ENCODE data around the gene SUPT4H1.

The SUPT4H1 gene

GRCh38 chr17:58329810-58330537 lies 22.0 kb downstream of the SUPT4H1 start:
- H3K4me3 ChIP-seq = no peak overlapping the region
- in situ Hi-C loops (cut with MboI; ENCODE audit: low sequenced_read_pairs) = no loop called here

GRCh38 chr17:58329035-58329809 lies 22.8 kb downstream of the SUPT4H1 start:
- Histone ChIP-seq H3K4me1 (no peaks in the 10 kb centered on the region), H3K4me3 (no peak overlapping the region), H3K27me3 (ENCODE audit: low read depth) (peaks cover 22% of the 10 kb centered on the region), H3K36me3 (replicated peaks) (no peaks in the 10 kb centered on the region), H3K9me3 (no peaks in the 10 kb centered on the region)
- peak in 1 of 2 experiments; percentile 39 for DNase-seq (ENCODE audit: low spot score in 2 of 2)
- in situ Hi-C loops (cut with MboI; ENCODE audit: low sequenced_read_pairs) = no loop called here

More at GRCh38 chr17:58329810-58330537, 22.0 kb downstream of the SUPT4H1 start:
- Histone ChIP-seq H3K27me3 (ENCODE audit: low read depth) (peaks cover 22% of the 10 kb centered on the region), H3K4me1 (no peaks in the 10 kb centered on the region), H3K9me3 (no peaks in the 10 kb centered on the region), H3K36me3 (replicated peaks) (no peaks in the 10 kb centered on the region)
- no peak for DNase-seq (ENCODE audit: low spot score in 2 of 2)

DNA sequence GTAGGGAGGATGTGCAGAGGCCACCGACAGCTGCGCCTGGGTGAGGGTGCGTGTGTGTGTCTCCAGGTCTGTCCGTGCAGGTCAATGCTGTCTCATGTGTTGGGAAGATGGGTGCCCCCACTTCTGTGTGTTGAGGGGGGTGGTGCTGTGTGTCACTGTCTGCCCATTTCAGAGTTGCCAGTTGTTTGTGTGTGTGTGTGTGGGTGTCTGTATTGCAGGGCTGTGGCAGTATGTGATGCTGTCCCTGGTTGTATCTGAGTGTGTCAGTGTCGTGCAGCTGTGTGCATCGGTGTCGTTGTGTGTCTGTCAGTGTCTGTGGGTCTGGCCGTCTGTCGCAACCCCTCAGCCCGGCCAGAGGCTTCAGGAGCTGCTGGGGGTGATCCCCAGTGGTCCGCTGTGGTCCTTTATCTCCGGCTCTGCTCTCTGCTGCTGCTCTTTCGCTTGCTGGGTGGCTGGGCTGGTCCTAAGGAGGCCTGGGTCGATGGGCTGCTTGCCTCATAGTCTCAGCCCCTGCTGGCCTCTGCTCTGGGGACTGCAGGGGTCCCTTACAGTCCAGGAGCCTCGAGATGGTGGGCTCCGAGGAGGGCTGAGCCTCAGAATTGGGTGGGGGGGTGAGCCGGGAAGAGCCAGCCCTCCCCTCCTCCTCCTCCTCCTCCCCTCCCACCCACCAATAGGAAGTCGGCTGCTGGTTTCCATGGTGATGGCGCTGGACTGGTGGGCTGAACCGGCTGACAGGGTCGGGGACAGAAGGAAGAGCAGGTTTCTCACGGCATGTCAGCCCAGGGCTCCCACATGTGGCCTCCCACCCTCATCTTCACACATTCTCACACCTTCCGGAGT lies 23.6 kb downstream of the SUPT4H1 start, which contains the start of gene TSPOAP1:
Gene TSPOAP1, minus strand, starts transcription at position 601 of the 840 bp plus-strand sequence. CDS start 875 bp downstream, outside the sequence.
- H3K4me3 ChIP-seq = no peak within 1 kb of the TSS
- no peaks in the 10 kb centered on the region for H3K36me3 ChIP-seq (replicated peaks)
- DNase-seq (ENCODE audit: low spot score in 2 of 2) = peak in 1 of 2 experiments; percentile 38
- in situ Hi-C loops (cut with MboI; ENCODE audit: low sequenced_read_pairs) = no loop called here
- peaks cover 22% of the 10 kb centered on the region for H3K27me3 ChIP-seq (ENCODE audit: low read depth)
- H3K9me3 ChIP-seq = no peaks in the 10 kb centered on the region
- no peaks in the 10 kb centered on the region for H3K4me1 ChIP-seq

DNA sequence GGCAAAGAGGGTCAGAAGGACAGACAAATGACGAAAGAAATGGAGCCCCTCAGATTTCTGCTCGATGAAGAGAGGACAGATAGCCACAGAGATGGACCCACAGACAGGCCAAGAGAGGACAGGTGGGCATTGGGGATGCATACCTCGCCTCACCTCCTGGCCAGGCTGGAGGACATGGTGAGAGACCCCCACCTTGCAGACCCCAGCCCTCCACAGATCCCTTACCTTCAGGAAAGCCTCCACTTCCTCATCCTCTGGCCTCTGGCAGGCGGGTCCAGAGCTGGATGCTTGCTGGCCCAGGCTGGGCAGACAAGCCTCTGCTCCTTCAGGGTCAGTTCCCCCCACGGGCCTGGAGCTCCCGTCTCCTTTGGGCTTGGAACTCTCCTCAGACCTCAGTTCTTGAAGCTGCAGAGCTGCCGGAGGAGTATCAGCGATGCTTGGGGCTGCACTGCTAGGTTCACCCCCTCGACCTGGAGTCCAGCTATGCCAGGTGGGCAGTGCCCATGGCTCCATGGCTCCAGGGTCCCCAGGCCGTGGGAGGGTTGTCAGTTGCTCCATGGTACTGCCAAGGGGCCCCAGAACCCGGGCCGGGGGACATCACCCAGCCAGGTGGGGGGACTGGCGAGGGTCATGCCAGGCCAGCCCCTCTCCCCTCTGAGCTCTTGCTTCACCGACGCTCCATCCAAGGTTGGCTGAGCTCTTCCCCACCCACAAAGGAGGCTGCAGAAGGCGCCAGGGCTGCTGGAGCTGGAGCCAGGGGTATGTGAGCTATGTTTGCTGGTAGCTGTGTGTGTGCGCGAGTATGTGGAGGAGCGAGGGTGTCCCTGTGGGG lies 24.4 kb downstream of the SUPT4H1 start:
- Histone ChIP-seq H3K4me3 (no peak overlapping the region), H3K36me3 (replicated peaks) (no peaks in the 10 kb centered on the region), H3K9me3 (no peaks in the 10 kb centered on the region), H3K27me3 (ENCODE audit: low read depth) (peaks cover 22% of the 10 kb centered on the region), H3K4me1 (no peaks in the 10 kb centered on the region)
- in situ Hi-C loops (cut with MboI; ENCODE audit: low sequenced_read_pairs) = no loop called here
- no peak for DNase-seq (ENCODE audit: low spot score in 2 of 2)

- DNase-seq (ENCODE audit: low spot score in 2 of 2) = no peak
- no peaks in the 10 kb centered on the region for H3K4me1 ChIP-seq
- peaks cover 22% of the 10 kb centered on the region for H3K27me3 ChIP-seq (ENCODE audit: low read depth)
- no peaks in the 10 kb centered on the region for H3K9me3 ChIP-seq
- no peaks in the 10 kb centered on the region for H3K36me3 ChIP-seq (replicated peaks)
- in situ Hi-C loops (cut with MboI; ENCODE audit: low sequenced_read_pairs) = no loop called here
- H3K4me3 ChIP-seq = no peak overlapping the region
Measured at GRCh38 chr17:58326609-58327362, 25.2 kb downstream of the SUPT4H1 start.

GRCh38 chr17:58325976-58326468 lies 26.0 kb downstream of the SUPT4H1 start:
- no peaks in the 10 kb centered on the region for H3K4me1 ChIP-seq
- in situ Hi-C loops (cut with MboI; ENCODE audit: low sequenced_read_pairs) = no loop called here
- H3K4me3 ChIP-seq = no peak overlapping the region
- H3K27me3 ChIP-seq (ENCODE audit: low read depth) = peaks cover 22% of the 10 kb centered on the region
- no peak for DNase-seq (ENCODE audit: low spot score in 2 of 2)
- no peaks in the 10 kb centered on the region for H3K36me3 ChIP-seq (replicated peaks)
- no peaks in the 10 kb centered on the region for H3K9me3 ChIP-seq

DNA sequence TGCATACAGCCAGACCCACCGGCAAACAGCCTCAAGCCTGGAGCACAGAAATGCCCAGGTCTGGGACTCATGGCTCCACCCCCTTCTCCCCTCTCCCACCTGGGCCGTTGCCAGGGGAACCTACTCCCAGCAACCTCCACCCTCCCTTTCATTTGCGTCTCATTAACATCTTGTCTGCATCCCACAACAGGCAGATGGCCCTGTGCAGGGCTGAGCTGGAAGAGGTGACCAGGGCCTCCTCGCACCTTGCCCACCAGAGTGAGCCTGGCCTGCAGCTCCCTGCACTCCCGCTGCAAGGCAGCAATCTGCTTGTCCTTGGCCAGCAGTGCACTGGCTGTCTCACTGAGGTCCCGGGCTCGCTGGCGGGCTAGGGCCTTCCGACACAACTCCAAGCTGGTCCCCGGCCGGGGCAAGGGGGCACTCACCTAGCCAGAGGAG lies 26.7 kb downstream of the SUPT4H1 start:
- no peak overlapping the region for H3K4me3 ChIP-seq
- DNase-seq (ENCODE audit: low spot score in 2 of 2) = no peak
- H3K4me1 ChIP-seq = no peaks in the 10 kb centered on the region
- in situ Hi-C loops (cut with MboI; ENCODE audit: low sequenced_read_pairs) = no loop called here
- H3K9me3 ChIP-seq = no peaks in the 10 kb centered on the region
- no peaks in the 10 kb centered on the region for H3K36me3 ChIP-seq (replicated peaks)
- H3K27me3 ChIP-seq (ENCODE audit: low read depth) = peaks cover 22% of the 10 kb centered on the region

DNA sequence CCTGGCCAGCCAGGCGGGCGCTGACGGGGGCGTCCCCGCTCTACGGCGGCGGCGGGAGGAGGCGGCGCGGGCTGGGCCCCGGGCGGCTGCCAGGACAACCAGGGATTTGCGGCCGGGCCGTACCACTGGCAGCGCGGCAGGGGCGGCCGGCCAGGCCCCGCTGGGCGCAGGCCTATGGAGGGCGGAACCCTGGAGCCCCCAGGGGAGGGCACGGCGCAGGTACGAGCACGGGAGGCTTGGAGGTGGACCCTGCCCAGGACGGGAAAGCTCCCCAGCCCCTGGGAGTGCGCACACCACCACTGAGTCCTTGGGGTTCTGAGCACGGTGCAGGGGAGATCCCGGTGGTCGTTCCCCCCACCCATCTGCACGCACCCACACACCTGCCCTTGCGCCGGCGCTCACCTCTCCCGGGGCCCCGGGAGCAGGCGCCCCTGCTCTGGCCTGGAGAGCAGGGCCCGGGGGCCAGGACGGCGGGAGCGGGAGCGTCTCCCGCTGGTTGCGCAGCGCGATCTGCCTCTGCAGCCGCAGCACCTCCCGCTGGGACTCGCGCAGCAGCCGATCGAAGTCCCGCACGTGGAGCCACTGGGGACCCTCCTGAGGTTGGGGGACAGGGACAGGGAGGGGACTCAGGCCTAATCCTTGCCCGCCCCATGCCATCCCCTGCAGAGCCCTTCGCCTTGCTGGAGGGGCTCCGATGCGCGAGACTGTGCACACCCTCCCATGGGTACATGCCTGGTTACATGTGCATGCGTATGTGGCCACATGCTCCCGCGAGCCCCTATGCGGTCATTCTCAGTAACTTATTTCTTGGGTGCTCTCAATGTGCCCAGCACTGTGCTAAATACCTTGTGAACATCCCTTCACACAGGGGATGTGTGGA lies 27.4 kb downstream of the SUPT4H1 start:
- H3K27me3 ChIP-seq (ENCODE audit: low read depth) = peaks cover 22% of the 10 kb centered on the region
- DNase-seq (ENCODE audit: low spot score in 2 of 2) = no peak
- in situ Hi-C loops (cut with MboI; ENCODE audit: low sequenced_read_pairs) = no loop called here
- no peak overlapping the region for H3K4me3 ChIP-seq
- no peaks in the 10 kb centered on the region for H3K4me1 ChIP-seq
- no peaks in the 10 kb centered on the region for H3K9me3 ChIP-seq
- no peaks in the 10 kb centered on the region for H3K36me3 ChIP-seq (replicated peaks)

- H3K4me3 ChIP-seq = no peak overlapping the region
- H3K4me1 ChIP-seq = no peaks in the 10 kb centered on the region
- H3K27me3 ChIP-seq (ENCODE audit: low read depth) = peaks cover 17% of the 10 kb centered on the region
- DNase-seq (ENCODE audit: low spot score in 2 of 2) = no peak
- H3K9me3 ChIP-seq = no peaks in the 10 kb centered on the region
- in situ Hi-C loops (cut with MboI; ENCODE audit: low sequenced_read_pairs) = no loop called here
- no peaks in the 10 kb centered on the region for H3K36me3 ChIP-seq (replicated peaks)
Measured at GRCh38 chr17:58324056-58324408, 28.0 kb downstream of the SUPT4H1 start.

DNA sequence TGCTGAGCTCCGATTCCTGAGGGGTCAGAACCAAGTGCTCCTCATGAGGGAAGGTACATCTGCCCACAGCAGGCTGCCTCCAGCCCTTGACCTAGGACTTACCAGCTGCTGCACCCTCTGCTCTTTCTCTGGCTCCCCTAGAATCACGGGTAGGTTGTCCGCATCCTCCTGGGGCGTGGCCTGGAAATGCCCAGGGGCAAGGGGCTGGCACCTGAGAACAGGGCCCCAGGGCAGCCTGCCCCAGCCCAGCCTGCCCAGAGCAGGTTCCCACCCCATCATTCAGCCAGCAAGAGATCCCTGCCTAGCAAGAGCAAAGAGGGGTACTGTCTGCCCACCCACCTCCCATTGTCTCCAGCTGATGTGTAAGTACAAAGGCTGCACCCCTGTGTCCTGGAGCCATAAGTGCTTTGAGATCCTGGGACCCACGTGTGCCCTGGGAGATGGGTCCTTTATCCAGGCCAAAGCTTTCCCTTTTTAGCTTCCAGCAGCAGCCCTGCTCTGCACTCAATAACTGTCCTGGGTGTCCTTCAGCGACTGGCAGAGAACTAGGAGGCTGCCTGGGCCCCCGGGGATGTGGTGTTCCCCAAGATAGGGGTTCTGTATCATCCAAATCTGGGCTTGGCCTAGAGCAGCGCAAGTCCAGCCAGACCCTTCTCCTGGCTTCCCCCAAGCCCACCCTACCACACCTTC lies 28.5 kb downstream of the SUPT4H1 start:
- in situ Hi-C loops (cut with MboI; ENCODE audit: low sequenced_read_pairs) = no loop called here
- H3K4me3 ChIP-seq = no peak overlapping the region
- H3K4me1 ChIP-seq = no peaks in the 10 kb centered on the region
- no peak for DNase-seq (ENCODE audit: low spot score in 2 of 2)
- no peaks in the 10 kb centered on the region for H3K9me3 ChIP-seq
- peaks cover 12% of the 10 kb centered on the region for H3K27me3 ChIP-seq (ENCODE audit: low read depth)
- no peaks in the 10 kb centered on the region for H3K36me3 ChIP-seq (replicated peaks)

DNA sequence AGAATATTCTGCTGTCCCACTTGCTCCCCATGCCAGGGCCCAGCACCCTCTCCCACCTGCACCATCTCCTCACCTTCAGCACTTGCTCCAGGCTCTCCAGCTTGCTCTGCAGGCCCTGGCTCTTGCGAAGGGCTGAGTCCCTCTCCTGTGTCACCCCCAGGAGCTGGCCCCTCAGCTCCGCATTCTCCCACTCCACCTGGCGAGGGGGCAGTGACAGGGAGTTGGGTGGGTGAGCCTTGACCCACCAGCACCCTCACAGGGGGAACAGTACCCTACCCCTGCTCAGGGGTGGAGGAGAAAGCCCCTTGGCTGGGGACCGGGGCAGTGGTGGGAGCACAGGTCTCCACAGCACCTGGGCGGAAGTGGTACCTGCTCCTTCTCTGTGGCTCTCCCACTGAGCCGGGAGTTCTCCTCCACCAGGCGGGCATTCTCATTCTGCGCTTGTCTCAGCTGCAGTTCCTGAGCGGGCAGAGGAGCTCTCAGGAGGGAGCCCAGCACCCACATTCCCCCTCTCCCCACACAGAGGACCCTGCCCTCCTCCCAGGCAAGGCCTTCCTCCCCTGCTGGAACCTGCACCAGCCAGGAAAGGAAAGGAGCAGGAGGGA lies 29.3 kb downstream of the SUPT4H1 start:
- DNase-seq (ENCODE audit: low spot score in 2 of 2) = no peak
- Histone ChIP-seq H3K36me3 (replicated peaks) (no peaks in the 10 kb centered on the region), H3K27me3 (ENCODE audit: low read depth) (peaks cover 4% of the 10 kb centered on the region; the same call in 1 of the 2 replicates), H3K9me3 (no peaks in the 10 kb centered on the region), H3K4me1 (no peaks in the 10 kb centered on the region), H3K4me3 (no peak overlapping the region)
- in situ Hi-C loops (cut with MboI; ENCODE audit: low sequenced_read_pairs) = no loop called here
